HG02970 (cell line): Measurements from ENCODE around the gene TMOD1.

Source experiments
- ATAC-seq: cut with Tn5 transposase; IDR thresholded peaks from one replicate; pipeline ENCODE4 v1.9.1; 2021; ENCODE audit warnings: mild to moderate bottlenecking, moderate library complexity, moderate number of reproducible peaks; ENCODE audit not compliant: unreplicated experiment, low FRiP score

TMOD1 gene

DNA sequence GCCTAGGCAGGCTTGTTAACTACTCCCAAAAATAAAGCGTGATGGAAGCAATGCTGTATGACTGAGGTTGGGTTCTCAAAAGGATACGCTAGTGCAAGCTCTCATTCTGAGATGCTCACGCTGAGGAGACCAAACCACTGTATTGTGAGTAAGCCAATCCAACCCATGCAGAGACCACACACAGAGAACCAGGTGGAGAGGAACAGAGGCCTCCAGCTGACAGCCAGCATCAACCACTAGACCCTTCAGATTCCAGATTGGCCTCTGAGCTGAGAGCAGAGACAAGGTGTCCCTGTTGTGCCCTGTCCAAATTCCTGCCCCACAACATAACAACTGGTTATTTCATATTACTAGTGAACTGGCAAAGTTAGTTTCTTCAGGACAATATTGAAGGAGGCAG is 127.2 kb downstream of the TMOD1 start:
- no peak for ATAC-seq

DNA sequence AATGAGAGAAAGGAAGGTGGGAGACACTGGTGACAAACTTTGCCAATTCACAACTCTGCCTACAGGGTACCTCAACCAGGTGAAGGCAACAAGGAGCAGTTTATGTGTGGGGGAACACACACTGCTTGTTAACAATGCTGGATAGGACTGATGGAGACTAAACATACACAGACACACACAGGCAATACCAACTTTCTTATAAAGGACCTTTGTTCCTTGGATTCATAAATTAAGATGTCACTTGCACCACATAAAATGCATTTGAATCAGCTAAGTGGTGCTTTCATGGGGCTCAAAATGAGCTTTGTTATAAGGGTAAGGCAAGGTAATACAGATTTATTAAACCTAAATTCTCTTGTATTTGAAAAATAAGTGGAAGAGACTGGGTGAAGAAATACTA is 127.7 kb downstream of the TMOD1 start:
- no peak for ATAC-seq

DNA sequence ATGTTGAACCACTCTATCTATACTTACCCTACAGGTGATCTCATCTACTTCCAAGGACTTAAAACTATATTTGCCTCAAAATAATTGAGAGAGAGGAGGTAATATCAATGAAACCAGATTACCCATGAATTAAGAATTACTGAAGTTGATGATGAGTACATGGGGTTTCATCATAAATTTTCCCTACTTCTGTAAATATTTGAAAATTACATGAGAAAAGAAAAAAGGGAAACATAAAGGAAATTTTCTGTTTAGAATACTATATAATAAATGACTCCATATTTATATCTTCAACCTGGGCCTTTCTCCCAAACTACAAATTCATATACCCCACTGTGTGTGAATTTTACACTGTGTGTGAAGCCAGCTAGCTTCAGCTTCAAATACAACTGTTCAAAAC is 129.1 kb downstream of the TMOD1 start:
- ATAC-seq: no peak

DNA sequence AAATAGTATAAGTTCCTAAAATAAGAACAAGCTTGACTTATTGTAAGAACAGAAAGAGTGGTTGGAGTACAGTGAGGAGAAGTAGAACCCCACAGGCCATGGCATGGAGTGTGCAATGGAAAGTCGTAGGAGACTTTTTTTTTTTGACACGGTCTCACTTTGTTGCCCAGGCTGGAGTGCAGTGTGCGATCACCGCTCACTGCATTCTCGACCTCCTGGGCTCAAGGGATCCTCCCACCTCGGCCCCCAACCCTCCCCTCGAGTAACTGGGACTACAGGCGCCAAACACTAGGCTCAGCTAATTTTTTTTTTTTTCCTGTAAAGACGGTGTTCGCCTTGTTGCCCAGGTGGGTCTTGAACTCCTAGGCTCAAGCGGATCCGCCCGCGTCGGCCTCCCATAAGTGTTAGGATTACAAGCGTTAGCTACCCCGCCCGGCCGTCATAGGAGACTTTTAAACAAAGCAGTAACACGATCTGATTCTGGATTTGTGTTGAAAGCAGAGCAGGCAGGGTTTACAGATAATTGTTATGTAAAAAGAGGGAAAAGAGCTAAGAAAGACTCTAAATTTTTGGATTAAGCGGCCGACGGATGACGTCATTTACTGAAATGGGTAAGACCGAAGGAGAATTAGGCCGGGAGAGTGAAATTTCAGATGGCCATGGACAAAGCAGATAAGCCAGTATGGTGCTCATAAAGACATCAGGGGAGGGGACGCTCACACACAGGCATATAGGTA is 130.9 kb downstream of the TMOD1 start:
- peak; percentile 17 for ATAC-seq

- ATAC-seq: peak; percentile 87
These were observed 131.8 kb downstream of the TMOD1 start, which contains the start of the genes NCBP1 and TSTD2 for GRCh38 chr9:97632985-97633858. NCBP1 (plus strand) TSS chr9:97633821; CDS start chr9:97633882, 61 bp downstream. TSTD2 (minus strand) TSS chr9:97633368; CDS start chr9:97627562, 5,806 bp downstream.

DNA sequence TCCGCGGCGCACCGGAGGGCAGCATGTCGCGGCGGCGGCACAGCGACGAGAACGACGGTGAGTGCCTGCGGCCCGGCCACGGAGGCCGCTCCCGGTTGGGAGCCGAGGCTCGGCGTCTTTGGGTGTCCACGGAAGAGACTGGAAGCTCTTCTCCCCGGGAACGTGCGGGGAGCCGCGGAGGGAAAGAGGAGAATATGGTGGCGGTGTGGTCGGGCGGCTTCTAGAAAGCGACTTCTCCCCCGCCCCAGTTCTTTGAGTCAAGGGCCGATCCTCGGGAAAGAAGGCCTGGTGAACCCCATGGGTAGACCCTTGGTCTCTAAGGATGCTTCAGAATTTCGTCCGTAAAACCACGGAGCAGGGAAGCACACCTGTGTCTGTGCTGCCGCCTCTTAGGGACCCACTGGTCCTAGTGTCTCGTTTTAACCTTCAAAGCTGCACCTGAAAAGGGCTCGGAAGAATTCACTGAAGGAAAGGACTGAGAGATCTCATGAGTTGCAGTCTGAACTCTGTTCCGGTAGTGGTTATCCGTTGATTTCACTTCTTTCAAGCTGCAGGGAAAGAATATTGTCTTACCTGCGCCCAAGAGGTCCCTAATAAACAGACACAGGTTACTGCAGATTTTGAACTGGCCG is 132.5 kb downstream of the TMOD1 start:
- ATAC-seq: peak; percentile 0

DNA sequence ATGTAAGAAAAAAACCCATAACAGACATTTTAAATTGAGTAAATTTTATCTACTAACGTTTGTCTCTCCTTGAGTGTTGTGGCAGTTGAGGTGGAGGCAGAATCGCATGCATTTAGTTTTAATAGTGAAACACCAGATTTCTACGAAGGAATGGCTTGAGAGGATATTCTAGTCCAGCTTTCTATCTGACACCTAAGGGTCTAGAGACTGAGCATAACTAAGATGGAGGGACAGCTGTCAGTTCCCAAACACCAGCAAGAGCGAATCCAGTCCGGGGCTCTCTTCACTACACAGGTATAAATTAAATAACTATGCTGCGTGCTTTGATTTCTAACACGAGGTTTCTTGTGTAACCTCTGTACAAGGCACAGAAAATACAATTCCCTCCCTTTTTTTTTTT is 133.6 kb downstream of the TMOD1 start:
- ATAC-seq: no peak

- ATAC-seq: no peak
These were observed 135.4 kb downstream of the TMOD1 start for GRCh38 chr9:97636903-97637302.

DNA sequence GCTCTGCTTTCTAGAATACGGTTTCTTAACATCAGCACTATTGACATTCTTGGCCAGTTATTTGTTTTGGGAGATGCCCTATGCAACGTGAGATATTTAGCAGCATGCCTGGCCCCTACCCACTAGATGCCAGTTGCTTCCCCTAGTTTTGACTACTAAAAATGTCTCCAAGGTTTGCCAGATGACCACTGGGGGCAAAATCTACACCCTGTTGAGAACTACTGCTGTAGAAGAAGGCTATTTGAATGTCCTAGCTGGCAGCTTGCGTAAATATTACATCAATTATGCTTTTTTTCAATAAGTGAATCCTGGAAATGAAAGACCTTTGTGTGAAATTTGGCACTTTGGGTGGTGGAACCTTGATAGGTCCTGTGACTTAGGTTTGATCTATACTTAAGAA is 137.2 kb downstream of the TMOD1 start:
- no peak for ATAC-seq

DNA sequence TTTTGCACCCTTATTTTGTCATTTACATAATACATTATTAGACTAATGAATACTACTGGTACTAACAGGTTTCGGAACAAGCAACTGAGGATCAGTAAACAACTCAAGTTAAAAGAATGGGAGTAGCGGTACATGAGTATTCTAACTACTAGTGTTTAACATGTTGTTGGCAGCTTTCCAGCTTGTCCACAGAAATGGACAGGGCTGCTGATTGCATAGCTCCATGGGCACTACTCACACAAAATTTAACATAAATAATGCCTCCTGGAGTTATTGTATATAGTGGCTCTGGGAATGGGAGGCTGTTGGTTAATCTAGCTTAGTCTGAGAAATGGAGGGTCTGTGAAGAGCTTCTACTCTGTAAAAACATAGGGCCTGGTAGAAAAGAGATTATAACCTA is 138.9 kb downstream of the TMOD1 start:
- no peak for ATAC-seq

DNA sequence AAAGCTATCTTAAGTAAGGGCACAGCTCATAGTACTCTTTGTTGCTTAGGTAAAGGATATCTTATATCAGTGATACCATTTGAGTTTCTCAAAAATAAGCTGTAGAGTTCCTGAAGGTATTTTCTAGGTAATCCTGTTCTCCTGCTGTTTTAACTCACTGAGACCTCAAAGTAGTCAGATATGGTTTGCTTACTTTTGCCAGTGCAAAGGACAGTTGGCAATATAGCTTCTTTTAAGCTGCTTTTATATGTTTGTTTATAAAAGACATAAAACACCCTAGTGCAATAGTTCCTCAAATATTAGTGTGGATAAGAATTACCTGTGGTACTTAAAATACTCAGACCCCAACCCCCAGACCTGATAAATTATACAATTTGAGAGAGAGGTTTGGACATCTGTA is 144.3 kb downstream of the TMOD1 start:
- ATAC-seq: no peak

DNA sequence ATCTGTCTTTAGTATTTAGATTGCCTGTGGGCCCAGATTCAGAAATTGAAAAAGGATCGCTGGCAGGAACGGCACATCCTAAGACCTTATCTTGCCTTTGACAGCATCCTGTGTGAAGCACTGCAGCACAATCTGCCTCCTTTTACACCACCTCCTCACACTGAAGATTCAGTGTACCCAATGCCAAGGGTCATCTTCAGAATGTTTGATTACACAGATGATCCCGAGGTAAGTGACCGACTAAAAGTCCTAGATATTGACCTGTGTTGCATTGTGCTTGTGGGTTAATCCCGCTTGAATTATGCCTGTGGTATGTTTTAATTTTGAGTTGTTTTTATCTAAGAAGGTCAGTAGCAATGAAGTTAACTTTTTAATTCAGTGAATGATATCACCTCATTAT is 146.5 kb downstream of the TMOD1 start:
- ATAC-seq: no peak
